Amygdala (tissue), 56 donors: ENCODE measurements around the gene STXBP5L.
"Not testable (repeated sequence)": the region's sequence is repeated elsewhere in the genome, so short reads cannot be mapped to it uniquely, and the experiment has no call there.

Experiments used
- DNase-seq, 56 donors: peaks; one replicate each; lab custom pipeline; 2025; lab: John Stamatoyannopoulos, UW

Gene STXBP5L

DNA sequence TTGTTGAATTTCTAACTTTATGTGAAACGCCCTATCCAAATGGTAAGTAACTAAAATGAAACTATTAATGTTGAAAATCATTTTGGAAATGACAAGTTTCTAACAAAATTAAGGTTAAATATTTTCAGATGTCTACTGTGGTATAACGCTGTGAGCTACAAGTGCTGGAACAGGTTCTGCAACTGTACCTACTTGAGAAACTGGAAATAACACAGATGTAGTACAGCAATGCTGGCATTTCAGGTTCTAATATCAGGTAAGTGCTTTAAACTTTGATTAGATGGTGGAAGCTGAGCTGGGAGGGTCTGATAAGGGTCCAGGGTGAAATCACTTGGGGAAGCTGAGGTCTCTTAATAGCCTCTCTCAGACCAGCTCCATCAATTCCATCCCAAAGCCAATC is 315.1 kb downstream of the STXBP5L start:
- no peak for DNase-seq

DNA sequence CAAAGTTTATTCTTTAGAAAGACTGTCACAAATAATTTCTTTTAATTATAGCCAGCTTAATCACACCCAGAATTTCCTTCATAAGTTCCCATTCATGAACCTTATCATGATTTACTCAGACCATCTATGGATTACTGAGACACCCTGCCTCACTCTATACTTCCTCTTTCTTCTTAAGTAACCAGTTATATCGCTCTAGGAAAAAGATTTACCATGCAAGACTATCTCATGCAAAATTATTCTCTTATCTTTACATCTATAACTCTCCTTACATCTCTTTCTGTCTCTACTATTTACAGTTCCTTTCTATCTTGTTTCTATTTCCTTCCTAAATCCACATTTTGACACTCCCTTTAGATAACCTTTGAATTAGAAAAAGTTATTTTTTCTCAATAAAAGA is 321.0 kb downstream of the STXBP5L start:
- no peak for DNase-seq

DNA sequence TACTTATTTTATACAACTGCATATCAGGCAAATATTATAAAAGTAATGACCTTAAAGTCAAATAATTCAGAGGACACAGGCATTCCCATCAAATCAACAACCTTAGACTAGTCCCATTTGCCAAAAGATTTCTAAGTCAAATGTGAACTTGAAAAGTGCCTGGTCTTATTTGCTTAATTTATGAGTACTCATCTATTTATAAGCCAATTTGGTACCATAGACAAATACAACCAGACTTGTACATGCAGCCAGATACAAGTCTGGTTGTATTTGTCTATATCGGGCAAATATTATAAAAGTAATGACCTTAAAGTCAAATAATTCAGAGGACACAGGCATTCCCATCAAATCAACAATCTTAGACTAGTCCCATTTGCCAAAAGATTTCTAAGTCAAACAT is 322.2 kb downstream of the STXBP5L start:
- DNase-seq, result not testable (repeated sequence)

DNA sequence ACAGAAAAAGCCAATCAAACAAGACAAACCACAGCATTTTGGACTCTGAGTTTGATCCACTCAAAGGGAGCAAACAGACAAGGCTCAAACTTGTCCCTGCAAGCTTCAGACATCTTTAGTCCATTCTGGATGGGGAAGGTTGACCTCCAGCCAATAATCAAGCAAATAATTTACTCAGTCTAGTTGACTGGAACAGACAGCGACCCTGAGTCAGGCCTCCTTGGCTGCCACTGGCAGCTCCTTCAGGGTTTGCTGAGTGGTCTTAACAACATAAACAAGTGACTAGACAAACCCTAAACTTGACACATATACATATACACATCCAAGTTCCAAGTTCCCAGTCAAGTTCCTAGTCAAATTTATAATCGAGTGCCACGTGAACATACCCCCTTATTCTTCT is 323.9 kb downstream of the STXBP5L start:
- no peak for DNase-seq

DNA sequence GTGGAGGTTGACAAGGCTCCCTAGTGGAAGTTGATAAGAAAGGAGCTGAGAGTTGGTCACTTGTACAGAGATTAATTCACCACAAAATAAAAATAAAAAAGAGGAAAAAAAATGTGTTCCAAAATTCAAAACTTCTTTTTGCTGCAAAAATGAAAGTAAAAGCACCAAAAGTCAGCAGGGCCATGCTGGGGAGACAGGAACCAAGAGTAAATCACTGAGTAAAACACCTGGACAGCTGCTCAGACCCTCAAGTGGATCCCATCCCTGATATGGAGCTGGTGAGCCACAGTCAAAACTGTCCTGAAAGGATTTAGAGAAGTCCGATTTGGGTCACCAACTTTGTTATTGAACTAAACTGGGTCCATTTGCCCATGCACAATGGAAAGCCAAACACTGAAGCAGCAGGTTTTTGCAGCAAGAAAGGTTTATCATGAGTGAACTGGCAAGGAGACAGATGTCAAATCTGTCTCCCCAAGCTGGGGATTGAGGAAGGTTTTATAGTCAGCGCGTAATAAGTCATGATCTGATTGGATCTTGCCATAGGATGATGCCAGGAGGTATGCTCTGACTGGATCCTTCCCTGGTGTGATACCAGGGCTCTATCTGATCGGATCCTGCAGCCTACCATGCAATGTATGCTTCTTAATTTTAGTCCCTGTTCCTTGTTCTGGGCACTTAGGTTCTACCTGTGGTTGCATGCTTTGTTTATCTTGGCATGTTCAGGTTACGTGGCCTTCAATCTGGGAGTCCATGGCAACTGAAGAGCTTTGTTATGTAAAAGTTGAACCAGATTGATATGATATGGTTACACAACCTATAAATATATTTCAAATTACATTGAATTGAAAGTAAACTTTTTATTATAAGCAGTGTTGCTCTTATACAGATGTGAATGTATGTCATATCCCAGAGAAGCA is 324.6 kb downstream of the STXBP5L start:
- DNase-seq, result no peak

DNA sequence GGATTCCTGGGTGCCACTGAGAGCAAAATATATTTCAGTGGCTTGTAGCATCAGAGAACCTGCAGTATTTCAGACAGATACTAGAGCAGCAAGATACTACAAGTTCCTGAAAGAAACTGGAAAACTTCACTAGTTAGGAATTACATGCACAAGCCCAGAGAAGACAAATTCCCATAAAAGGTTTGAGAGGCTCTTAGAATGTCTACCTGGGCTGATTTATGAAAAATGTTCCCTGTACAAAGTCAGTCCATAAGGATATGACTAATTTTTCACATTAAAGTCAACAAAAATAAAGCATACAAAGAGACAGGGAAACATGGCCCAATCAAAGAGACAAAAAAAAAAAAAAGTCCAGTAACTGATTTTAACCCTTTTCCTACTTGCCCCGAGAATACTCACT is 335.2 kb downstream of the STXBP5L start:
- DNase-seq, result no peak

DNA sequence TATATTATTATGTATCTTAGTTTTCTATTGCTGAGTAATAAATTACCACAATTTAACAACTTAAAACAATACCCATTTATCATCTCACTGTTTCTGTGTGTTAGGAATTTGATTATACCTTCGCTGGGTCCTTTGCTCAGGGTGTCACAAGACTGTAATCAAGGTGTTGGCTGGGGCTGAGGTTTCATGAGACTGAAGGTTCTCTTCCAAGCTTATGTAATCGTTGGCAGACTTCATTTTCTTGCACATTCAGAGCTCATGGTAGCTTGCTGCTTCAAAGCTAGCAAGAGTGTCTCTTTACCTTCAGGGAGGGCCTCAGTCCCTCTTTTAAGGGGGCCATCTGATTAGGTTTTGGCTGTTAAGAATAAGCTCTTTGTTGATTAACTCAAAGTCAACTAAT is 344.7 kb downstream of the STXBP5L start:
- DNase-seq, result no peak

DNA sequence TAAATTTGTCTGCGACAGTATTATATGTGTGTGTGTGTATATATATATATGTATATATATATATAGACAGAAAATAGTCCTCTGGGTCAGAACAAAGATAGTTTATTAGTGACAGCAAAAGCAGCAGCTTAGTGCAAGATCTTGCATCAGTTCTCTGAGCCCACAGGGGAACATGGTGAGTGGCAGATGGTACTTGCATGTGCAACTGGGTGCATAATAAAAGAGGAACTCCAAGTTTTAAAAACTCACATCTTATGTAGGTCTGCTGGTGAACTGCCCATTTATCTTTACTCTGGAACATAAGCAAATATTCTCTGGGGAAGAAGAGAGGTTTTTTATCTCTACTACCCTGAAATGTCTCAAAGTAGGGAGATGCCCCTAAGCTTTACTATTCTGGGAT is 361.4 kb downstream of the STXBP5L start:
- DNase-seq, result no peak

DNA sequence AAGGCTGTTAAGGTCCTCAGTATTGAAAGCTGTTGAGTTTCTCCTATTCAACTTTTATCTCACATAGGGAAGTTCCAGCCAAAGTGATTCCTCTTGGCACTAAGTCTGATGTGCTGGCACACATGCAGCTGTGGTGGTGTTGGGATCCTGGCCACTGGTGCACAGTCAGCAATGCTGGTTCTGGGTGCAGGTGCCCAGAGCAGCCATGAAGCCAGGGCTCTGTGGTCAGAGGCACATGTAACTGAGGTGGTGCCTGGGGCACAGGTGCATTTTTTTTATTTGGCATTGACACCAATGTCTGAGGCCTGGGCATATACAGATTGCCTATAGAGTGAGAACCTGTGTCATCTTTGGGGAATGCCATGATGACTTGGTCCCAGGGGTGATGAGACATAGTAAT is 366.4 kb downstream of the STXBP5L start:
- DNase-seq, result no peak

DNA sequence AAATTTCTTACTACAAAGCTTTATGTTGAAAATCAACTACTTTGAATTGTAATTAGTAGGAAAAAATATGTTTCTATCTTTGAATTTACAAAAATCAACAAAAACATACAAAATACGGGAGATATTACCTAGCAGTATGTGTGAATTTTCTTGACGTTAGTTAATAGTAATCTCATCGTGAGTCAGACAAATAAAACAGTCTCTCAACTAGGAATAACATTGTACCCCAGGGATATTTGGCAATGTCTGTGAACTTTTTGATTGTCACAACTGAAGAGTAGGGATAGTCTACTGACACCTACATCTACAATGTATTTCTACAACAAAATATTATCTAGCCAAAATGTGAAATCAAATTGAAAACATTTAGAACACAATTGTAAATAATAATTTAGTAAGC is 387.4 kb downstream of the STXBP5L start:
- no peak for DNase-seq

DNA sequence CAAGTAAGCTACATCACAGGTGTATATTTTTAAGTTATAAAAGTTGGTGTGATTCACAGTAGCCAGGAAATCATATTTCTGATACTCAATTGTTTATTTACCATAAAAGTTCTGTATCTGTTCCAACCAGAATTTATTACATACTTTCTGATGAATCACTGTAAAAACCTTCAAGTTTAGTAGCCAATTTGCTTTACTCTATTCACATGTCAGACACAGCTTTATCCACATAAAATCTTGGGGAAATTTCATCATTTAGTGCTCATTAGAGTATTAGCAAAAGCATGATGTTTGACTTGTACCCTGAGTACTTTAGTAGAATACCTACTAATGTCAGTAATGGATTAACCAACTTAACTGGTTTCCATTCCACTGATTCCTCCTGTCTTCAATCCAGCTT is 388.0 kb downstream of the STXBP5L start:
- DNase-seq, result no peak

DNA sequence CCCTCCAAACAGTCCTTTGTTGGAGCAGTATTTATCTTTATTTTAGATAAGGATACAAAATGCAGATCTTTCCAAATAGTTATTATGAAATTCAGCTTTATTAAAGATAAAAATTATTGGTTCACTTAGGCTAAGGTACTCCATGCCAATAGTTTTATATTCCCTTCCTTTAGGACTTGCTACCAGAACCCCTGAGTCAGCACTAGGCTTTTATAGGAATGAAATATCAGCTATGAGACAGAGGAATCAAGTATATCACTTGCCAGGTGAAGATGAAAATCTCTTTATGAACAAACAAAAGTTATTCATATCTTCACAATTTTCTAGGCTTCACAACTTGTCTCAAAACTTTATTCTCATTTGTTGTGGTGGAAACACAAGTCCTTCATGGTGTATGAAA is 416.3 kb downstream of the STXBP5L start:
- no peak for DNase-seq

DNA sequence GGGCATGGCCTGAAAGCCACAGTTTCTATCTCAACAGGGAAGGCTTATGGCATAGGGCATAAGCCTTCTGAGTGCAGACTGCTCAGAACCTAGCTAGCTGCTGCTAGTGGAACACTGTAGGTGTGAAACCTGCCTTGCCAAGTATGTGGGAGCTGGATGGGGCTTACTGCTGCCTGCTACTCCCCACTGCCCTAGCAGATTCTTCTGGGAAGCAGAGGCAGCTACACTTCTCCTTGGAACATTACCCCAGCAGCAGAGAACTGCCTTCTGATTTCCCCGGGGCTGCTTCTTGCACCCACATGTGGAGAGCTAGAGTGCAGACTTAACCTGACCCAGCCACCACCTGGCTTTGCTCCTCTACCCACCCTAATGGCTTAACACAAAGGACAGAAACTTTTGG is 422.1 kb downstream of the STXBP5L start:
- peak in 3 of 56 donors; percentile 1 to 9 (median 2) for DNase-seq

DNA sequence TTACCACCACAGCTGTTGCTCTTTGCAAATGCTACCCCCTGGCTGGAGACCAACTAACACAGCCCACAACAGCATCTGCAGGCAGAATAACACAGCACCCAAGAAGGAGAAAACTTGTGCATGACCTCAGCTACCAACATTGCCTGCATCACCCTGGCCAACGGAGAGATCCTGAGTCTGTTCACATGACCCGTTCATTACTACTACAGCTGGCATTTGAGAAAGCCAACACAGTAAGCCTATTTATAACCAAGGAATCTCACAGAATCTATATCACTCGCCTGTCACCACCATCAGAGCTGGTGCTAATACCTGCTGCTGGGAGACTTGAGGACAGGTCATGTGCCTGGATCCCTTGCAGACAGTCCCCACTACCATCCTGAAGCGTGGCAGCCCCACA is 422.6 kb downstream of the STXBP5L start:
- peak in 1 of 56 donors; percentile 0 for DNase-seq

DNA sequence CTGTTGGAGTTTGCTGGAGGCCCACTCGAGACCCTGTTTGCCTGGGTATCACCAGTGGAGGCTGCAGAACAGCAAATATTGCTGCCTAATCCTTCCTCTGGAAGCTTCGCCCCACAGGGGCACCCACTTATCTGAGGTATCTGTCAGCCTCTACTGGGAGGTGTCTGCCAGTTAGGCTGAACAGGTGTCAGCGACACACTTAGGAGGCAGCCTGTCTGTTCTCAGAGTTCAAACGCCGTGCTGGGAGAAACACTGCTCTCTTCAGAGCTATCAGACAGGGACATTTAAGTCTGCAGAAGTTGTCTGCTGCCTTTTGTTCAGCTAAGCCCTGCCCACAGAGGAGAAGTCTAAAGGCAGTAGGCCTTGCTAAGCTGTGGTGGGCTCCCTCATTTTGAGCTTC is 448.0 kb downstream of the STXBP5L start:
- DNase-seq, result not testable (repeated sequence)

DNA sequence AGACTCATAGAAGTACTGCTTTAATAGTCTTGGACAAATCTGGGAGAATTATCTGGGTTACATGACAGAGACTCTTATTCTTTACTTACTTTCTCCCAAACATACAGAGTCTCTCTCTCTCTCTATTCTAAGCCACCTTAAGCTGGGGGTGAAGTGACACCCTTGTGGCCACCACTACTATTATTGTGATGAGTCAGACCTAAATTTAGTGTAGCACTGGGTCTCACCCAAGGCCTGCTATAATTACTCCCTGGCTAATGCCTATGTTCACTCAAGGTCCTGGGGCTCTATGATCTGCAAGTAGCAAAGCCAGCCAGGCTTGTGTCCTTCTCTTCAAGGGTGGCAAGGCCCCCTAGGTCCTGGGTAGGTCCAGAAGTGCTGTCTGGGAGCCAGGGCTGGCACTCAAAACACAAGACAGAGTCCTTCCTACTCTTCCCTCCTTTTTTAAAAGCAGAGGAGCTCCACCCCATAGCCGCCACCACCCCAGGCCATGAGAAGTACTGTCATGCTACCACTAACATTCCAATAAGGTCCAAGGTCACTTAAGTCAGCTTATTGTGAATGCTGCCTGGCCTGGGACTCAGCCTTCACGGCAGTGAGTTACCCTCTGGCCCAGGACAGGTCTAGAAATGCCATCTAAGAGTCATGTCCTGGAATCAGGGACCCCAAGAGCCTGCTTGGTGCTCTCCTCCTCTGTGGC is 454.2 kb downstream of the STXBP5L start:
- no peak for DNase-seq

DNA sequence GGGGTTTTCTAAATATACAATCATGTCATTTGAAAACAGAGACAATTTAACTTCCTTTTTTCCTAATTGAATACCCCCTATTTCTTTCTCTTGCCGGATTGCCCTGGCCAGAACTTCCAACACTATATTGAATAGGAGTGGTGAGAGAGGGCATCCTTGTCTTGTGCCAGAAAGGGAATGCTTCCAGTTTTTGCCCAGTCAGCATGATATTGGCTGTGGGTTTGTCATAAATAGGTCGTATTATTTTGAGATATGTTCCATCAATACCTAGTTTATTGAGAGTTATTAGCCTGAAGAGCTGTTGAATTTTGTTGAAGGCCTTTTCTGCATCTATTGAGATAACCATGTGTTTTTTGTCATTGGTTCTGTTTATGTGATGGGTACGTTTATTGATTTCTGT is 480.3 kb downstream of the STXBP5L start:
- not testable (repeated sequence) for DNase-seq

DNA sequence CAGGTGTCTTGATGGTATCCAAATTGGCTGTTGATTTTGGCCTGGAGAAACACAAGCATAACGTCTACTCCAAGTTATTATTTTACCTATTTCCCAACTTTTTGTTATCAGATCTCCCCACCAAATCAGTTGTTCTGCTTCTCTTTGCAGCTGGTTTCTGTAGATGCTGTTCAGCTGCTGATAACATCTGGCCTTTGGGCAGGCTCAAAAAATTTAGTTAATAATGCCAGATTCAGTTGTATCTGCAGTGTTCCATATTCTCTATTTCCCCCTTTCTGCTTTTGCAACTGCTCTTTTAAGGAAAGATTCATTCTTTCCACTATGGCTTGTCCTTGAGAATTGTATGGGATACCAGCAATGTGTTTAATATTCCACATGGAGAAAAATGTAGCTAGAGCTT is 488.0 kb downstream of the STXBP5L start:
- not testable (repeated sequence) for DNase-seq

DNA sequence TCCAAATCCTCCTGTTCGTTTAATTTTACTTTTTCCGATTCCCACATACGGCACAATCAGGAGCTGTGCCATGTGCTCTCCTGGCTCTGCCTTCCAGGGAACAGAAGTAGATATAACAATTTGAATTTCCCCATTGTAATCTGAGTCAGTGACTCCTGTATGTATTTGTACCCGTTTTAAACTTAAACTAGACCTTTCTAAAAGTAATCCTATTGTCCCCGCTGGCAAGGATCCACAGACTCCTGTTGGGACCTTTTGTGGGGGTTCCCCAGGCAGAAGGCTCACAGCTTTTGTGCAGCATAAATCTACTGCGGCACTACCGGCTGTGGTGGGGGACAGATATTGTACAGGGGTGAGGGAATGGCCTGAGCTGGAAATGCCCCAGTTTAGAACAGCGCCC is 490.0 kb downstream of the STXBP5L start:
- not testable (repeated sequence) for DNase-seq

DNA sequence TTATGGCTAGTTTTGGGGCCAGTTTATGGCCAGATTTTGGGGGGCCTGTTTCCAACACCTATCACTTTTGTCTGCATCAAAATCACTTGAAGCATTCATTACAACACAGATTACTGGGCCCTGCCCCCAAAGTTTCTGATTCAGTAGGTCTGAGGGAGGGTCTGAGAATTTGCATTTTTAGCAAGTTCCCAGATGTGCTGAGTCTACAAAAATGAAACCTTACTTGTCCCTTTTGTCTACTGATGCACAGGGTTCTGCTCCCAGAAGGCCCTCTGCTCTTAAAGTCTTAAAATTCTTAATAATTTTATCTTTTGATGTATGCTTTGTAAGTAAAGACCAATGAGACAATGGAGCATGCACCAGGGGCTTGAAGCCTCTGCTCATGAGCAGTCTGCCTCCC is 491.8 kb downstream of the STXBP5L start:
- no peak for DNase-seq

DNA sequence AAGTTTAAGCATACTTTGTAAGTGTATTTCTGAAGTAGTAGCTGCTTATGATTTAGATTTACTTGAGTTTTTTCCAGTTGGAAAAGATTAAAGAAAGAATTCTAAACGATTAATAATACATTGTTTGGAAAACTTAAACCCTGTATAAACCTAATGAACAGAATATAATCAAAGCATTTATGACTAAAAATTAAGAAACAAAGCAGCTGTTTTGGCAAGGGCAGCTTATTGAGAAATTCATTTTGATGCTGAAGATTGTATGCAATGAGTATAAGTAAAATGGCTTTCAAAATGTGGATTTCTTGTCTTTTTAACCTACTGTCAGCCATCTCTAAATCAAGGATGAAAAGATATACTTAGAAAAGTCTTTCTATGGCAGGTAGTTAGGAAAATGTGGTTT is 497.6 kb downstream of the STXBP5L start:
- DNase-seq, result no peak

DNA sequence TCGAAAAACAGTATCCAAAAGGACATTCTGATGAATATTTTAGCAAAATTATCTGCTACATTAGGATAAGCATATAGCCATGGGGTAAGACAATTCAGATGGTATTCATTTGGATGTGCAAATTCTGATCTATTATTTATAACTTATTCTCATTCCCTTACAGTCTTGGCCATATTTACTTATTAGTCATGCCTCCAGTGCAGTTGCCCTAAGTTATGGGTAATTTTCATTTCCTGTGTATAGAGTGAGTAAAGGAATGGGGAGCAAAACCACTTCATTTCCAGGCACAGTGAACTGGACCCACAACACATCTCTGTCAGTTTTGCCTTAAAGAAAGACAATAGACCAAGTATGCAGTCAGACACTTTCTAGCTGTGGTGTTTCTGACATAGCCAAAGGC is 503.5 kb downstream of the STXBP5L start:
- no peak for DNase-seq
